GM21786 (cell line): ENCODE results near the gene EGLN3.

Source experiments
- ATAC-seq: cut with Tn5 transposase; IDR thresholded peaks from one replicate; pipeline ENCODE4 v1.9.1; 2021; ENCODE audit not compliant: unreplicated experiment

The EGLN3 gene

DNA sequence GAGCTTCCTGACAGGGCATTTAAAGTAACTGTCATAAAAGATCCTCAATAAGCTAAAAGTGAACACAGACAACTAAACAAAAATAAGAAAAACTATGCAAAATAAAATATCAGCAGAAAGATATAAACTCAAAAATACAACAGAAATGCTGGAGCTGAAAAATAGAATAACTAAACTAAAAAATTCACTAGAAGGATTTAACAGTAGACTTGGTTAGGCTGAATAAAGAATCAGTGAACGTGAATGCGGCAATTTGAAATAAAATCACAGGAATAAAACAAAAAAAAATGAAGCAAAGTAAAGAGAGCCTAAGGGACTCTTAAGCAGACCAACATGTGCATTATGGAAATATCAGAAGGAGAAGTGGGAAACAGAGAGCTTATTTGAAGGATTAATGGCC, 74.6 kb downstream of the EGLN3 start:
- no peak for ATAC-seq
